HG02588 (cell line): ENCODE results near the gene KRT9.

Experiments used
- ATAC-seq: cut with Tn5 transposase; IDR thresholded peaks from one replicate; pipeline ENCODE4 v1.9.1; 2021; ENCODE audit warnings: mild to moderate bottlenecking, moderate library complexity; ENCODE audit not compliant: unreplicated experiment

KRT9 gene

GRCh38 chr17:41530062-41531048, 41.5 kb downstream of the KRT9 start:
- ATAC-seq, result no peak

- no peak for ATAC-seq
Observed at GRCh38 chr17:41529491-41529915, 42.4 kb downstream of the KRT9 start.

GRCh38 chr17:41528959-41529353, 42.9 kb downstream of the KRT9 start:
- no peak for ATAC-seq

GRCh38 chr17:41527063-41528023, 44.5 kb downstream of the KRT9 start:
- no peak for ATAC-seq

- no peak for ATAC-seq
Observed at GRCh38 chr17:41524261-41524660, 47.6 kb downstream of the KRT9 start.

GRCh38 chr17:41523787-41524186, 48.1 kb downstream of the KRT9 start:
- no peak for ATAC-seq

GRCh38 chr17:41523225-41523593, 48.6 kb downstream of the KRT9 start:
- ATAC-seq, result no peak

- no peak for ATAC-seq
Observed at GRCh38 chr17:41522301-41523224, 49.3 kb downstream of the KRT9 start.

GRCh38 chr17:41521574-41522261, 50.1 kb downstream of the KRT9 start:
- no peak for ATAC-seq

- ATAC-seq, result no peak
Observed at GRCh38 chr17:41520821-41521521, 50.9 kb downstream of the KRT9 start.

- no peak for ATAC-seq
Observed at GRCh38 chr17:41519501-41520224, 52.2 kb downstream of the KRT9 start.

- ATAC-seq, result no peak
Observed at GRCh38 chr17:41518789-41519449, 52.9 kb downstream of the KRT9 start, which contains the start of gene KRT15. Gene KRT15 (minus strand): TSS chr17:41518890. CDS start chr17:41518827, 63 bp downstream.

- ATAC-seq, result no peak
Observed at GRCh38 chr17:41518031-41518430, 53.8 kb downstream of the KRT9 start.

- ATAC-seq, result no peak
Observed at GRCh38 chr17:41516830-41517283, 55.0 kb downstream of the KRT9 start.

GRCh38 chr17:41516147-41516829, 55.6 kb downstream of the KRT9 start:
- ATAC-seq, result no peak
